ENCODE measurements around the gene MLF1.
A peak's percentile ranks its signal among the peaks of the same experiment; 100 is the strongest.

DNA sequence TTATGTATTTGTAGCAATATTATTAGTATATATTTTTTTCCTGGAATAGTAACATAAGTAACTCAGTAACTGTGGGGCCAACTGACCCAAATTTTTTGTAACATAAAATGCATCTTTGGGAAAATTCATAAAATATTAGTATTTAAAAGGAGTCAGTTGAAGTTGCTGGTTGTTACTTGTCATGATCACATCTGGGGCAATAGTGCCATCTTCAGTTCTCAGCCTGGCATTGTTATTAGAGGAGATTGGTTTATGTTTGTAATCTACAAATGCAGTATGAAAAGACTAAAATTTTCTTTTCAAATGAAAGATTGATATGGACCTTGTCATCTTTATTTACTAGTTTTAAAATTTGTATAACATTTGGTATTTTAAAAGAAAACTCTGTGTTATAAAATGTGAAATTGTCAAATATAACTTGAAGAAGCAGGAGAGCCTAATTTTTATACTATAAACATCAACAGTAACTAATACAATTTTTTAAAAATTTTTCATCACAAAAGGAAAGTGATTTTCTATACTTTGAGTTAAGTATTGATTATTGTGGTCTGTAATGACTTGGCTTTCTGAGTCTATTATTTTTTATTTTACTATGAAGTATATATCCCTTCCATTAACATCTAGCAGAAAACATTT lies 38.8 kb upstream of the MLF1 start:
- TF ChIP-seq, protein P1, sequence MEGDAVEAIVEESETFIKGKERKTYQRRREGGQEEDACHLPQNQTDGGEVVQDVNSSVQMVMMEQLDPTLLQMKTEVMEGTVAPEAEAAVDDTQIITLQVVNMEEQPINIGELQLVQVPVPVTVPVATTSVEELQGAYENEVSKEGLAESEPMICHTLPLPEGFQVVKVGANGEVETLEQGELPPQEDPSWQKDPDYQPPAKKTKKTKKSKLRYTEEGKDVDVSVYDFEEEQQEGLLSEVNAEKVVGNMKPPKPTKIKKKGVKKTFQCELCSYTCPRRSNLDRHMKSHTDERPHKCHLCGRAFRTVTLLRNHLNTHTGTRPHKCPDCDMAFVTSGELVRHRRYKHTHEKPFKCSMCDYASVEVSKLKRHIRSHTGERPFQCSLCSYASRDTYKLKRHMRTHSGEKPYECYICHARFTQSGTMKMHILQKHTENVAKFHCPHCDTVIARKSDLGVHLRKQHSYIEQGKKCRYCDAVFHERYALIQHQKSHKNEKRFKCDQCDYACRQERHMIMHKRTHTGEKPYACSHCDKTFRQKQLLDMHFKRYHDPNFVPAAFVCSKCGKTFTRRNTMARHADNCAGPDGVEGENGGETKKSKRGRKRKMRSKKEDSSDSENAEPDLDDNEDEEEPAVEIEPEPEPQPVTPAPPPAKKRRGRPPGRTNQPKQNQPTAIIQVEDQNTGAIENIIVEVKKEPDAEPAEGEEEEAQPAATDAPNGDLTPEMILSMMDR (IDR thresholded peaks at IDR 0.05): peak; percentile 83
- TF ChIP-seq JUND (IDR thresholded peaks at IDR 0.05): no peak
- TF ChIP-seq FOSL2 (IDR thresholded peaks at IDR 0.05; ENCODE audit: borderline replicate concordance, low read depth): no peak

All from SK-N-SH (cell line).